Natural killer cell (primary cell): ENCODE results near the gene OPA1. TPM values are rescaled to one million over a fixed set of nuclear protein-coding genes. Genes with fewer than 3 reads are reported as not detected.

Source experiments
- ATAC-seq, 3 donors: fragments of 150-1000 bp in 2 of 3; fragments of 200-7000 bp in 1 of 3; cut with Tn5 transposase; 1 replicate in 1 of 3; 2 replicates in 2 of 3; pipeline ENCODE4 v1.10.0; 2021; ENCODE audit warnings: mild to moderate bottlenecking in 2 of 3, moderate library complexity in 2 of 3
- DNase-seq, 2 donors: peaks; one replicate each; pipeline versions ENCODE4 v3.0.0 to v3.0.0-alpha.2; 2013 to 2021; ENCODE audit warnings: mixed read lengths in 1 of 2
- H3K27ac ChIP-seq: one replicate; pipeline ENCODE4 v1.5.1; 2013; ENCODE audit warnings: mild to moderate bottlenecking, low read length
- H3K27me3 ChIP-seq: one replicate; pipeline ENCODE4 v1.6.1; 2013; ENCODE audit warnings: low read length; ENCODE audit not compliant: control insufficient read depth, insufficient read depth
- H3K36me3 ChIP-seq: one replicate; pipeline ENCODE4 v1.6.1; 2013; ENCODE audit warnings: low read length; ENCODE audit not compliant: control insufficient read depth, insufficient read depth
- H3K4me1 ChIP-seq: one replicate; pipeline ENCODE4 v1.6.1; 2013; ENCODE audit warnings: low read length; ENCODE audit not compliant: control insufficient read depth, insufficient read depth
- H3K4me3 ChIP-seq: one replicate; pipeline ENCODE4 v1.5.1; 2013; ENCODE audit warnings: low read length
- H3K9me3 ChIP-seq: one replicate; pipeline ENCODE4 v1.6.1; 2013; ENCODE audit warnings: low read length; ENCODE audit not compliant: control insufficient read depth, insufficient read depth
- H3K27ac Mint-ChIP-seq, 2 donors: one replicate each; pipeline ENCODE4 v1.8.0; 2022; ENCODE audit warnings: mild to moderate bottlenecking in 2 of 2, mixed read lengths in 2 of 2, moderate library complexity in 1 of 2
- H3K27me3 Mint-ChIP-seq, 2 donors: one replicate each; pipeline ENCODE4 v1.8.0; 2022; ENCODE audit warnings: low read depth in 2 of 2, mixed read lengths in 2 of 2
- H3K36me3 Mint-ChIP-seq: one replicate; pipeline ENCODE4 v1.8.0; 2022; ENCODE audit warnings: mixed read lengths
- H3K4me1 Mint-ChIP-seq, 2 donors: one replicate each; pipeline ENCODE4 v1.8.0; 2022; ENCODE audit warnings: mixed read lengths in 2 of 2
- H3K4me3 Mint-ChIP-seq: one replicate; pipeline ENCODE4 v1.8.0; 2022; ENCODE audit warnings: mild to moderate bottlenecking, moderate library complexity, mixed read lengths
- H3K9me3 Mint-ChIP-seq, 2 donors: one replicate each; pipeline ENCODE4 v1.8.0; 2022; ENCODE audit warnings: mixed read lengths in 2 of 2
- CTCF ChIP-seq: fragments of 200-600 bp; IDR thresholded peaks from one replicate; pipeline ENCODE4 v1.8.0; 2022; ENCODE audit warnings: antibody characterized with exemption
- WGBS: methylation state at CpG from one replicate; pipeline ENCODE4 v1.1.7; 2013; ENCODE audit warnings: missing lambda C conversion rate; ENCODE audit not compliant: insufficient coverage; 5-methylcytosine and 5-hydroxymethylcytosine counted together
- intact Hi-C: fragments of 100-400 bp; cut with micrococcal nuclease; formaldehyde crosslinking; loops from one replicate; pipeline ENCODE4 v1.14.2; 2022
- total RNA-seq, 4 donors: library from RNA; stranded (reverse); fragments of 120-200 nt in 1 of 4; gene quantifications; one replicate each; pipeline versions ENCODE4 v1.2.3 to v1.2.4, GENCODE V29; 2013 to 2022

OPA1 gene
- total RNA-seq, 3 donors from 2014 or later (not counting 1 experiment from before 2014, with no cell fraction given) = 52.6 to 72.0 (median 57.5) TPM

- H3K4me1 Mint-ChIP-seq = peaks cover 0 to 7% of the 10 kb centered on the region in 2 donors
Measured at GRCh38 chr3:193701953-193702635, 109.1 kb downstream of the OPA1 start.

GRCh38 chr3:193702967-193703366 is 110.0 kb downstream of the OPA1 start:
- no peak overlapping the region for H3K27ac ChIP-seq
- peaks cover 2% of the 10 kb centered on the region for H3K4me1 ChIP-seq
- intact Hi-C loops = no loop called here
- ATAC-seq (no peak), DNase-seq (no peak)
- H3K9me3 Mint-ChIP-seq = no peaks in the 10 kb centered on the region
- H3K27ac Mint-ChIP-seq = no peak overlapping the region
- no peak overlapping the region for H3K4me3 Mint-ChIP-seq
- peaks cover 0 to 7% of the 10 kb centered on the region in 2 donors for H3K4me1 Mint-ChIP-seq
- TF ChIP-seq CTCF = no peak
- no peaks in the 10 kb centered on the region for H3K27me3 Mint-ChIP-seq
- H3K36me3 Mint-ChIP-seq = no peaks in the 10 kb centered on the region
- 100% methylated on average over 2 of the region's 3 CpGs for whole genome bisulfite sequencing
- H3K36me3 ChIP-seq = peaks cover under 1% of the 10 kb centered on the region
- no peaks in the 10 kb centered on the region for H3K9me3 ChIP-seq
- H3K27me3 ChIP-seq = no peaks in the 10 kb centered on the region
- H3K4me3 ChIP-seq = no peak overlapping the region

More at GRCh38 chr3:193701953-193702635, 109.1 kb downstream of the OPA1 start:
- H3K4me3 ChIP-seq = no peak overlapping the region
- DNase-seq (no peak), ATAC-seq (no peak)
- Mint-ChIP-seq H3K27ac (no peak overlapping the region), H3K4me3 (no peak overlapping the region), H3K36me3 (no peaks in the 10 kb centered on the region), H3K9me3 (no peaks in the 10 kb centered on the region), H3K27me3 (no peaks in the 10 kb centered on the region)
- H3K9me3 ChIP-seq = no peaks in the 10 kb centered on the region
- H3K27ac ChIP-seq = no peak overlapping the region
- intact Hi-C loops = no loop called here
- H3K4me1 ChIP-seq = peaks cover 2% of the 10 kb centered on the region
- TF ChIP-seq CTCF = no peak
- peaks cover 4% of the 10 kb centered on the region for H3K36me3 ChIP-seq
- H3K27me3 ChIP-seq = no peaks in the 10 kb centered on the region
- 95% methylated on average over 6 of the region's 8 CpGs for WGBS

GRCh38 chr3:193704431-193704830 is 111.4 kb downstream of the OPA1 start:
- no peak overlapping the region for H3K27ac ChIP-seq
- Mint-ChIP-seq H3K9me3 (no peaks in the 10 kb centered on the region), H3K4me3 (no peak overlapping the region), H3K4me1 (peaks cover 0 to 7% of the 10 kb centered on the region in 2 donors), H3K27me3 (no peaks in the 10 kb centered on the region), H3K36me3 (no peaks in the 10 kb centered on the region), H3K27ac (no peak overlapping the region)
- no peak for DNase-seq
- no peaks in the 10 kb centered on the region for H3K36me3 ChIP-seq
- no peaks in the 10 kb centered on the region for H3K27me3 ChIP-seq
- no peak overlapping the region for H3K4me3 ChIP-seq
- WGBS = 74% methylated on average over 5 of the region's 5 CpGs
- ATAC-seq = no peak
- H3K9me3 ChIP-seq = no peaks in the 10 kb centered on the region
- H3K4me1 ChIP-seq = peaks cover 2% of the 10 kb centered on the region
- intact Hi-C loops = no loop called here
- no peak for TF ChIP-seq CTCF

GRCh38 chr3:193708270-193708669 is 115.3 kb downstream of the OPA1 start:
- no peak overlapping the region for H3K4me3 ChIP-seq
- ATAC-seq (no peak), DNase-seq (no peak)
- H3K27me3 ChIP-seq = no peaks in the 10 kb centered on the region
- H3K27ac Mint-ChIP-seq = no peak overlapping the region
- no peaks in the 10 kb centered on the region for H3K4me1 Mint-ChIP-seq
- no peaks in the 10 kb centered on the region for H3K9me3 Mint-ChIP-seq
- no peak overlapping the region for H3K27ac ChIP-seq
- no peaks in the 10 kb centered on the region for H3K27me3 Mint-ChIP-seq
- H3K9me3 ChIP-seq = no peaks in the 10 kb centered on the region
- H3K4me3 Mint-ChIP-seq = no peak overlapping the region
- TF ChIP-seq CTCF = no peak
- H3K4me1 ChIP-seq = no peaks in the 10 kb centered on the region
- H3K36me3 Mint-ChIP-seq = no peaks in the 10 kb centered on the region
- intact Hi-C loops = no loop called here
- WGBS = 90% methylated on average over 3 of the region's 3 CpGs
- no peaks in the 10 kb centered on the region for H3K36me3 ChIP-seq
